ENCODE measurements around the gene ZBTB38. TPM values are rescaled to one million over a fixed set of nuclear protein-coding genes. Genes with fewer than 3 reads are reported as not detected.

The ZBTB38 gene
- total and polyA plus RNA-seq, 2 experiments from 2014 or later = 12.9 to 35.9 TPM

- Histone ChIP-seq H3K27me3 (no peaks in the 10 kb centered on the region), H3K27ac (peak overlapping the region; percentile 45), H3K9me3 (ENCODE audit: low read depth) (no peaks in the 10 kb centered on the region), H3K4me1 (ENCODE audit: low read depth) (peaks cover 11% of the 10 kb centered on the region), H3K4me3 (no peak overlapping the region), H3K36me3 (no peaks in the 10 kb centered on the region)
- no peak for TF ChIP-seq CTCF (IDR thresholded peaks at IDR 0.05; ENCODE audit: low read depth, low read length)
- peak; percentile 23 to 92 for DNase-seq (ENCODE audit: low read depth in 1 of 2, low spot score in 1 of 2)
Measured at GRCh38 chr3:141331377-141332318, 36.7 kb upstream of the ZBTB38 start.

- DNase-seq (ENCODE audit: low read depth in 1 of 2, low spot score in 1 of 2) = no peak
- no peak for TF ChIP-seq CTCF (IDR thresholded peaks at IDR 0.05; ENCODE audit: low read depth, low read length)
- no peak overlapping the region for H3K4me3 ChIP-seq
- no peaks in the 10 kb centered on the region for H3K27me3 ChIP-seq
- no peaks in the 10 kb centered on the region for H3K36me3 ChIP-seq
- no peaks in the 10 kb centered on the region for H3K9me3 ChIP-seq (ENCODE audit: low read depth)
- H3K4me1 ChIP-seq (ENCODE audit: low read depth) = peaks cover 11% of the 10 kb centered on the region
- peak overlapping the region; percentile 45 for H3K27ac ChIP-seq
Measured at GRCh38 chr3:141332416-141332815, 35.9 kb upstream of the ZBTB38 start.

- H3K27me3 ChIP-seq = no peaks in the 10 kb centered on the region
- DNase-seq (ENCODE audit: low read depth in 1 of 2, low spot score in 1 of 2) = no peak
- no peaks in the 10 kb centered on the region for H3K36me3 ChIP-seq
- TF ChIP-seq CTCF (IDR thresholded peaks at IDR 0.05; ENCODE audit: low read depth, low read length) = no peak
- H3K4me1 ChIP-seq (ENCODE audit: low read depth) = peaks cover 11% of the 10 kb centered on the region
- H3K4me3 ChIP-seq = no peak overlapping the region
- no peaks in the 10 kb centered on the region for H3K9me3 ChIP-seq (ENCODE audit: low read depth)
- H3K27ac ChIP-seq = no peak overlapping the region
Measured at GRCh38 chr3:141333836-141334626, 34.3 kb upstream of the ZBTB38 start.

- H3K27me3 ChIP-seq = no peaks in the 10 kb centered on the region
- no peak for TF ChIP-seq CTCF (IDR thresholded peaks at IDR 0.05; ENCODE audit: low read depth, low read length)
- no peak for DNase-seq (ENCODE audit: low read depth in 1 of 2, low spot score in 1 of 2)
- no peak overlapping the region for H3K4me3 ChIP-seq
- peaks cover 11% of the 10 kb centered on the region for H3K4me1 ChIP-seq (ENCODE audit: low read depth)
- no peaks in the 10 kb centered on the region for H3K9me3 ChIP-seq (ENCODE audit: low read depth)
- H3K36me3 ChIP-seq = no peaks in the 10 kb centered on the region
- H3K27ac ChIP-seq = no peak overlapping the region
Measured at GRCh38 chr3:141334627-141335250, 33.6 kb upstream of the ZBTB38 start.

GRCh38 chr3:141335531-141336061, 32.7 kb upstream of the ZBTB38 start:
- Histone ChIP-seq H3K36me3 (no peaks in the 10 kb centered on the region), H3K27ac (no peak overlapping the region), H3K9me3 (ENCODE audit: low read depth) (no peaks in the 10 kb centered on the region), H3K4me1 (ENCODE audit: low read depth) (peaks cover 11% of the 10 kb centered on the region), H3K4me3 (no peak overlapping the region), H3K27me3 (no peaks in the 10 kb centered on the region)
- no peak for TF ChIP-seq CTCF (IDR thresholded peaks at IDR 0.05; ENCODE audit: low read depth, low read length)
- DNase-seq (ENCODE audit: low read depth in 1 of 2, low spot score in 1 of 2) = no peak

All from cardiac muscle cell (in vitro differentiated cells and primary cell).